DND-41 (cell line): ENCODE data around the gene DAAM2.
A peak's percentile ranks its signal among the peaks of the same experiment; 100 is the strongest.

ENCODE experiments used
- ATAC-seq: fragments of 200-7000 bp; cut with Tn5 transposase; 3 replicates; pipeline ENCODE4 v1.9.1; 2021; ENCODE audit warnings: low read depth; ENCODE audit not compliant: insufficient read depth
- DNase-seq: peaks from one replicate; pipeline ENCODE4 v3.0.0-alpha.2; 2020
- H2AFZ ChIP-seq: 2 replicates; pipeline ENCODE4 v1.6.0; 2012; ENCODE audit warnings: low read depth, low read length
- H3K27ac ChIP-seq: 2 replicates; pipeline ENCODE4 v1.5.1; 2012; ENCODE audit warnings: low read length, inconsistent platforms
- H3K27me3 ChIP-seq: fragments of 200-600 bp; sonication (generic); 2 replicates; pipeline ENCODE4 v1.6.0; 2012; ENCODE audit warnings: low read length, mild to moderate bottlenecking, inconsistent platforms; ENCODE audit not compliant: insufficient read depth, poor library complexity
- H3K36me3 ChIP-seq: 2 replicates; pipeline ENCODE4 v1.5.1; 2012; ENCODE audit warnings: low read length, inconsistent platforms; ENCODE audit not compliant: insufficient read depth
- H3K4me1 ChIP-seq: 2 replicates; pipeline ENCODE4 v1.5.1; 2012; ENCODE audit warnings: mild to moderate bottlenecking, low read length; ENCODE audit not compliant: insufficient read depth
- H3K4me2 ChIP-seq: 2 replicates; pipeline ENCODE4 v1.6.0; 2012; ENCODE audit warnings: mild to moderate bottlenecking, moderate library complexity, low read length, inconsistent platforms; ENCODE audit not compliant: insufficient read depth
- H3K4me3 ChIP-seq, 2 experiments: fragments of 200-600 bp in 1 of 2; shearing (Covaris generic) in 1 of 2; 2 replicates each; pipeline ENCODE4 v1.5.1; 2012 to 2016; ENCODE audit warnings: inconsistent platforms in 2 of 2, low read length in 2 of 2, mild to moderate bottlenecking in 2 of 2, low read depth in 1 of 2, moderate library complexity in 1 of 2
- H3K79me2 ChIP-seq: 2 replicates; pipeline ENCODE4 v1.6.0; 2012; ENCODE audit warnings: low read length, inconsistent platforms; ENCODE audit not compliant: insufficient read depth
- H3K9ac ChIP-seq: 2 replicates; pipeline ENCODE4 v1.6.0; 2012; ENCODE audit warnings: low read depth, mild to moderate bottlenecking, inconsistent platforms, low read length, moderate library complexity
- H3K9me3 ChIP-seq: 2 replicates; pipeline ENCODE4 v1.5.1; 2012; ENCODE audit warnings: low read length, moderate library complexity, mild to moderate bottlenecking, inconsistent platforms; ENCODE audit not compliant: insufficient read depth, severe bottlenecking
- H4K20me1 ChIP-seq: 2 replicates; pipeline ENCODE4 v1.6.0; 2012; ENCODE audit warnings: low read length; ENCODE audit not compliant: insufficient read depth
- EZH2 ChIP-seq: IDR thresholded peaks from 3 replicates; pipeline ENCODE4 v1.6.1; 2012; ENCODE audit warnings: borderline replicate concordance, low read depth, mild to moderate bottlenecking, moderate library complexity, low read length, inconsistent platforms; ENCODE audit not compliant: severe bottlenecking
- TF ChIP-seq, protein P1 (sequence below): IDR thresholded peaks from 2 replicates; pipeline ENCODE4 v1.5.1; 2012; ENCODE audit warnings: borderline replicate concordance, low read length, moderate library complexity, mild to moderate bottlenecking; ENCODE audit not compliant: poor library complexity, severe bottlenecking; ENCODE audit errors: extremely low read depth

The DAAM2 gene

DNA sequence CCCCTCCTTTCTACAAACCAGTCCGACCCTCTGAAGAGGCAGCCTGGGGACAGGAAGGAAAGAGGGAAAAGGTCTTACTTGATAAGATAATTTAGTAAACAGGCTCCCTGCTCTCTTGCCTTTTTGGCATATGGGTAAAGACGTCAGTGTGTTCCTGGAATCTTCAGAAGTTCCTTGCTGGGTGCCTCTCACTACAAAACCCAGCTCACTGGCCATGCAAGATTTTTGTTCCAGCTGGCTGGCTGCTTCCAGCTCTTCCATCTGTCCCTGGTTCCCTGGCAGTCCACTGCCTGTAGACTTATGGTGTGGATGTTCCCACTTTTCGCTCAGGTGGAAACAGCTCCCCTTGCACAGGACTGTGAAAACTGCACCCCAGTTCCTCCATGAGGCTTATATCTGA lies 84.7 kb downstream of the DAAM2 start:
- no peaks in the 10 kb centered on the region for H3K36me3 ChIP-seq
- no peaks in the 10 kb centered on the region for H3K79me2 ChIP-seq
- H3K4me2 ChIP-seq = no peak overlapping the region
- no peak overlapping the region for H3K27ac ChIP-seq
- ATAC-seq (no peak), DNase-seq (no peak)
- H3K9me3 ChIP-seq = no peaks in the 10 kb centered on the region
- peaks cover 28% of the 10 kb centered on the region for H3K4me1 ChIP-seq
- no peak for TF ChIP-seq EZH2
- TF ChIP-seq, protein P1, sequence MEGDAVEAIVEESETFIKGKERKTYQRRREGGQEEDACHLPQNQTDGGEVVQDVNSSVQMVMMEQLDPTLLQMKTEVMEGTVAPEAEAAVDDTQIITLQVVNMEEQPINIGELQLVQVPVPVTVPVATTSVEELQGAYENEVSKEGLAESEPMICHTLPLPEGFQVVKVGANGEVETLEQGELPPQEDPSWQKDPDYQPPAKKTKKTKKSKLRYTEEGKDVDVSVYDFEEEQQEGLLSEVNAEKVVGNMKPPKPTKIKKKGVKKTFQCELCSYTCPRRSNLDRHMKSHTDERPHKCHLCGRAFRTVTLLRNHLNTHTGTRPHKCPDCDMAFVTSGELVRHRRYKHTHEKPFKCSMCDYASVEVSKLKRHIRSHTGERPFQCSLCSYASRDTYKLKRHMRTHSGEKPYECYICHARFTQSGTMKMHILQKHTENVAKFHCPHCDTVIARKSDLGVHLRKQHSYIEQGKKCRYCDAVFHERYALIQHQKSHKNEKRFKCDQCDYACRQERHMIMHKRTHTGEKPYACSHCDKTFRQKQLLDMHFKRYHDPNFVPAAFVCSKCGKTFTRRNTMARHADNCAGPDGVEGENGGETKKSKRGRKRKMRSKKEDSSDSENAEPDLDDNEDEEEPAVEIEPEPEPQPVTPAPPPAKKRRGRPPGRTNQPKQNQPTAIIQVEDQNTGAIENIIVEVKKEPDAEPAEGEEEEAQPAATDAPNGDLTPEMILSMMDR = no peak
- H2AFZ ChIP-seq = no peak overlapping the region
- H4K20me1 ChIP-seq = no peaks in the 10 kb centered on the region
- no peak overlapping the region for H3K9ac ChIP-seq
- H3K27me3 ChIP-seq = no peaks in the 10 kb centered on the region
- H3K4me3 ChIP-seq = no peak overlapping the region

DNA sequence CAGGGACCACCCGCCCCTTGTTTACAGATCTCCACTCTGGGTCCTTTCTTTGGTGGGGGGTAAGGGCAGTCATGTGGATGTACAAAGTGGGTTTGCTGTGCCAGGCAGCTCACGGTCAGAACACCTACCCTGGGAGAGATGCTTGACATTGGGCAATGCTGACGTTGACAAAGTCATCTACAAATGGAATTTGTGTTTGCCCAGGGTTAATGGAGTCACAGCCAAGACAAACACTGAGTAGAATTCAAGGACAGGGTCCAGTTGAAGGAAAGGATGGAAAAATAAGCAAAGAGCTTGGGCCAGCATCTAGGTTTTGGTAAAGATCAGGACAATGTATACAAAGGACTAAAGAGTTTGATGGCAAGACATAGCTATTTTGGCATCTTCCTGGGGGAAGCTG lies 87.4 kb downstream of the DAAM2 start:
- H3K36me3 ChIP-seq = no peaks in the 10 kb centered on the region
- peak overlapping the region; percentile 74 for H3K27ac ChIP-seq
- TF ChIP-seq, protein P1 = no peak
- no peak for TF ChIP-seq EZH2
- no peaks in the 10 kb centered on the region for H3K27me3 ChIP-seq
- H4K20me1 ChIP-seq = no peaks in the 10 kb centered on the region
- no peak for ATAC-seq
- H3K9me3 ChIP-seq = no peaks in the 10 kb centered on the region
- H3K4me3 ChIP-seq = no peak overlapping the region
- peaks cover 37% of the 10 kb centered on the region for H3K4me1 ChIP-seq
- H2AFZ ChIP-seq = no peak overlapping the region
- H3K9ac ChIP-seq = no peak overlapping the region
- DNase-seq = no peak
- no peaks in the 10 kb centered on the region for H3K79me2 ChIP-seq
- H3K4me2 ChIP-seq = no peak overlapping the region

GRCh38 chr6:39880594-39880993 lies 88.4 kb downstream of the DAAM2 start:
- Histone ChIP-seq H3K27ac (peak overlapping the region; percentile 74), H3K4me3 (no peak overlapping the region), H3K27me3 (no peaks in the 10 kb centered on the region), H3K4me2 (no peak overlapping the region), H3K9me3 (no peaks in the 10 kb centered on the region), H3K79me2 (no peaks in the 10 kb centered on the region), H2AFZ (no peak overlapping the region), H3K36me3 (no peaks in the 10 kb centered on the region), H4K20me1 (no peaks in the 10 kb centered on the region), H3K9ac (no peak overlapping the region), H3K4me1 (peaks cover 37% of the 10 kb centered on the region)
- DNase-seq (peak; percentile 55), ATAC-seq (peak; percentile 89)
- no peak for TF ChIP-seq EZH2
- TF ChIP-seq, protein P1 = no peak

GRCh38 chr6:39881851-39882530 lies 89.8 kb downstream of the DAAM2 start:
- no peak overlapping the region for H3K4me3 ChIP-seq
- no peaks in the 10 kb centered on the region for H3K9me3 ChIP-seq
- no peak overlapping the region for H3K9ac ChIP-seq
- no peaks in the 10 kb centered on the region for H3K79me2 ChIP-seq
- TF ChIP-seq, protein P1 = no peak
- no peak for TF ChIP-seq EZH2
- 0 out of 2 replicates have a peak overlapping the region, but pooled peaks have one; percentile 13 for H3K27ac ChIP-seq
- no peak overlapping the region for H3K4me2 ChIP-seq
- no peaks in the 10 kb centered on the region for H4K20me1 ChIP-seq
- no peaks in the 10 kb centered on the region for H3K27me3 ChIP-seq
- DNase-seq (no peak), ATAC-seq (no peak)
- H3K4me1 ChIP-seq = peaks cover 37% of the 10 kb centered on the region
- no peak overlapping the region for H2AFZ ChIP-seq
- no peaks in the 10 kb centered on the region for H3K36me3 ChIP-seq
